Measurements from ENCODE around the gene RASA3. TPM values are rescaled to one million over a fixed set of nuclear protein-coding genes. Genes with fewer than 3 reads are reported as not detected.
"Not testable (repeated sequence)": the region's sequence is repeated elsewhere in the genome, so short reads cannot be mapped to it uniquely, and the experiment has no call there.

Gene RASA3
- total RNA-seq, 4 donors from 2014 or later: 25.0 to 43.1 (median 30.2) TPM

DNA sequence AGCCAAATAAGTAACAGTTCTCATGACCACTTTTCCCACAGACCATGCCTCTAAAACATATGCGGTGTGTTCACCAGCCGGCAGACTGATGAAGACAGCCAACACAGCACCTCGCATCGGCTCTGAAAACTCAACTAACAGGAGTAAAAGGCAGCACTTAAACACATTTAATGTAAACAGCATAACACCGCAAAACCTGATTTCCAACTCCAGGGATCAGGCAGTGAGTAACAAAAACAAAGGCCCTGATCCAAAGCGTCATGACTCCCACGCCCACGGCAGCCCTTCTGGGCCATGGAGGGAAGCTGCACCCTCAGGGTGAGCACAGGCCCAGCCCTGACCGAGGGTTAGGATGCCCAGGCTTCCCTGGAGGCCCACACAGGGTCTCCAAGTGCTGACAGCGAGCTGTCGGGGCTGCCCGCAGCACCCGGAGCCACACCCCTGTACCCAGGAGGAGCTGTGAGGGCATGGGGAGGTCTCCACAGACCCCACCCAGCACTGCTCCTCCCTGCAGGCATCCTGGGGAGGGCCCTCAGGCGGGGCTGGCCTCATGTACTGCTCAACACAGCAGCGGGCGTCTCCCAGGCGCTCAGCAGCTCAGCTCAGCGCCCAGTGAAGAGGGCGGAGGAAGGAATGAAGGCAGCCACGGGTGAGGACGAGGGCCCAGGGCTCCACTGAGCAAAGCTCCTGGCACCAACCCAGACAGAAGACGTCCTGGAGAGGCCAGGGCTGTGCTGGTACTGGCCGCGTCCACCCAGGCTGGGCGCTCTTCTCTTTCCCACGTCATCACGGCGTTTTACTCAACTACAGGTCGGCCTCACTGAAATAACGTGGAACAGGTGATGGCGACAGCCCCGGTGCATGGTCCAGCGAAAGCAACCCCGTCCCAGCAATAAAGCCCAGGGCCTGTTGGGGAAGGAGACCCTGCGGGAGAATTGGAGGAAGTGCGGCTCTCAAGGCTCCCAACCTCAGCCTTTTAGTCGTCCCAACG lies 53.7 kb downstream of the RASA3 start:
- Histone ChIP-seq H3K4me1 (peaks cover 0 to 44% (median 23%) of the 10 kb centered on the region in 3 donors), H3K36me3 (peaks cover 0 to 10% of the 10 kb centered on the region in 2 donors), H3K9me3 (no peaks in the 10 kb centered on the region), H3K27me3 (no peaks in the 10 kb centered on the region), H3K27ac (peak overlapping the region; percentile 25 to 86 (median 80)), H3K4me3 (no peak overlapping the region)
- no peak for TF ChIP-seq EP300 (IDR thresholded peaks at IDR 0.05)
- TF ChIP-seq POLR2AphosphoS5 (IDR thresholded peaks at IDR 0.05): no peak
- no peak for TF ChIP-seq POLR2A (IDR thresholded peaks at IDR 0.05)
- TF ChIP-seq, protein P1, sequence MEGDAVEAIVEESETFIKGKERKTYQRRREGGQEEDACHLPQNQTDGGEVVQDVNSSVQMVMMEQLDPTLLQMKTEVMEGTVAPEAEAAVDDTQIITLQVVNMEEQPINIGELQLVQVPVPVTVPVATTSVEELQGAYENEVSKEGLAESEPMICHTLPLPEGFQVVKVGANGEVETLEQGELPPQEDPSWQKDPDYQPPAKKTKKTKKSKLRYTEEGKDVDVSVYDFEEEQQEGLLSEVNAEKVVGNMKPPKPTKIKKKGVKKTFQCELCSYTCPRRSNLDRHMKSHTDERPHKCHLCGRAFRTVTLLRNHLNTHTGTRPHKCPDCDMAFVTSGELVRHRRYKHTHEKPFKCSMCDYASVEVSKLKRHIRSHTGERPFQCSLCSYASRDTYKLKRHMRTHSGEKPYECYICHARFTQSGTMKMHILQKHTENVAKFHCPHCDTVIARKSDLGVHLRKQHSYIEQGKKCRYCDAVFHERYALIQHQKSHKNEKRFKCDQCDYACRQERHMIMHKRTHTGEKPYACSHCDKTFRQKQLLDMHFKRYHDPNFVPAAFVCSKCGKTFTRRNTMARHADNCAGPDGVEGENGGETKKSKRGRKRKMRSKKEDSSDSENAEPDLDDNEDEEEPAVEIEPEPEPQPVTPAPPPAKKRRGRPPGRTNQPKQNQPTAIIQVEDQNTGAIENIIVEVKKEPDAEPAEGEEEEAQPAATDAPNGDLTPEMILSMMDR (IDR thresholded peaks at IDR 0.05): no peak
- WGBS, 2 donors (ENCODE audit: low coverage in 1 of 2): 43 to 77% methylated on average over 6 to 16 of the region's 38 CpGs
- ATAC-seq: peak; percentile 83

DNA sequence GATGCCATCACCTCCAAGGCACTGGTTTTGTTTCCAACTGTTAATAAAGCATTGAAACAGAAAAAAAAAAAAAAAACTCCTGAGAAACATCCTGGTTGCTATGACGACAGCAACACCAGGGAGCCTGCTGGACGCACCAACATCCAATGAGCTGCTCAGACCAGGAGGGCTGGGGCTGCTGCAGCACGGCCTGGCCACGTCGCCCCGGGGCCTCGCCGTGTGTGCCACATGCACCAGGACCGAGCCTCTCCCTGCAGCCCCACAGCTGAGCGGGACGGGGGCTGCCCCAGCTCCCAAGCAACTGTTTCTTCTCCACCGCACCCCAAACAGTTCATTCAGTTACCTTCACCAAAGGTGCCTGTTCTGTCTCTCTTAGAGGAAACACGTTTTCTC lies 54.5 kb downstream of the RASA3 start:
- H3K36me3 ChIP-seq: peaks cover 0 to 15% of the 10 kb centered on the region in 2 donors
- no peak for TF ChIP-seq POLR2AphosphoS5 (IDR thresholded peaks at IDR 0.05)
- TF ChIP-seq, protein P1 (IDR thresholded peaks at IDR 0.05): no peak
- TF ChIP-seq POLR2A (IDR thresholded peaks at IDR 0.05): no peak
- TF ChIP-seq EP300 (IDR thresholded peaks at IDR 0.05): no peak
- H3K4me1 ChIP-seq: peaks cover 0 to 44% (median 23%) of the 10 kb centered on the region in 3 donors
- WGBS, 2 donors (ENCODE audit: low coverage in 1 of 2): 20 to 38% methylated on average over 4 to 9 of the region's 13 CpGs
- H3K27ac ChIP-seq: peak overlapping the region in 3 of 4 donors; percentile 80 to 86 (median 81)
- ATAC-seq: peak; percentile 68
- H3K4me3 ChIP-seq: no peak overlapping the region
- no peaks in the 10 kb centered on the region for H3K27me3 ChIP-seq
- no peaks in the 10 kb centered on the region for H3K9me3 ChIP-seq

DNA sequence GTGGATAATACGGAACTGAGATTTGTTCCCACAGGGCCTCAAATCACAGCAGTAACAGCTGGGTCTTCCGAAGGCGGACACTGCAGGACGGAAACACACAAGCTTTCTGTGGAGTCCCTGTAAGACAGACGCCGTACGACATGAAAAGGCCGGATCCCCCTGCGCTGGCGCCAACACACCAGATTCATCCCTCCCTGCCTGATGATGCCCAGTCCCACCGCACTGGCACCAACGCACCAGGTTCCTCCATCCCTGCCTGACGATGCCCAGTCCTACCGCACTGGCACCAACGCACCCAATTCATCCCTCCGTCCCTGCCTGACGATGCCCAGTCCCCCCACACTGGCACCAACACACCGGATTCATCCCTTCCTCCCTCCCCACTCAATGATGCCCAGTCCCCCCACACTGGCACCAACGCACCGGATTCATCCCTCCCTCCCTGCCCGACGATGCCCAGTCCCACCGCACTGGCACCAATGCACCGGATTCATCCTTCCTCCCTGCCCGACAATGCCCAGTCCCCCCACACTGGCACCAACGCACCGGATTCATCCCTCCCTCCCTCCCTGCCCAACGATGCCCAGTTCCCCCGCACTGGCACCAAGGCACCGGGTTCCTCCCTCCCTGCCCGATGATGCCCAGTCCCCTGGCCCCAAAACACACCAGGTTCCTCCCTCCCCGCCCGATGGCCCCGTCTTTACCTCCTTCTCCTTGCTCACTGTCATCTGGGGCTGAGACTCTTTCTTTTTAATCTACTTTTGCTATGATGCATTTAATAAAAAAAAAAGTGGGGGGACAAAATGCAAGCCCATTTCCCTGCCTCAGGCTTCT lies 55.1 kb downstream of the RASA3 start:
- no peaks in the 10 kb centered on the region for H3K27me3 ChIP-seq
- H3K36me3 ChIP-seq: peaks cover 0 to 22% of the 10 kb centered on the region in 2 donors
- no peak for ATAC-seq
- H3K9me3 ChIP-seq: no peaks in the 10 kb centered on the region
- 67 to 84% methylated on average over 23 to 24 of the region's 34 CpGs for WGBS, 2 donors (ENCODE audit: low coverage in 1 of 2)
- H3K27ac ChIP-seq: peak overlapping the region in 3 of 4 donors; percentile 80 to 86 (median 81)
- TF ChIP-seq POLR2A (IDR thresholded peaks at IDR 0.05): no peak
- TF ChIP-seq, protein P1 (IDR thresholded peaks at IDR 0.05): no peak
- no peak for TF ChIP-seq POLR2AphosphoS5 (IDR thresholded peaks at IDR 0.05)
- no peak for TF ChIP-seq EP300 (IDR thresholded peaks at IDR 0.05)
- H3K4me3 ChIP-seq: no peak overlapping the region
- H3K4me1 ChIP-seq: peaks cover 0 to 39% (median 23%) of the 10 kb centered on the region in 3 donors

DNA sequence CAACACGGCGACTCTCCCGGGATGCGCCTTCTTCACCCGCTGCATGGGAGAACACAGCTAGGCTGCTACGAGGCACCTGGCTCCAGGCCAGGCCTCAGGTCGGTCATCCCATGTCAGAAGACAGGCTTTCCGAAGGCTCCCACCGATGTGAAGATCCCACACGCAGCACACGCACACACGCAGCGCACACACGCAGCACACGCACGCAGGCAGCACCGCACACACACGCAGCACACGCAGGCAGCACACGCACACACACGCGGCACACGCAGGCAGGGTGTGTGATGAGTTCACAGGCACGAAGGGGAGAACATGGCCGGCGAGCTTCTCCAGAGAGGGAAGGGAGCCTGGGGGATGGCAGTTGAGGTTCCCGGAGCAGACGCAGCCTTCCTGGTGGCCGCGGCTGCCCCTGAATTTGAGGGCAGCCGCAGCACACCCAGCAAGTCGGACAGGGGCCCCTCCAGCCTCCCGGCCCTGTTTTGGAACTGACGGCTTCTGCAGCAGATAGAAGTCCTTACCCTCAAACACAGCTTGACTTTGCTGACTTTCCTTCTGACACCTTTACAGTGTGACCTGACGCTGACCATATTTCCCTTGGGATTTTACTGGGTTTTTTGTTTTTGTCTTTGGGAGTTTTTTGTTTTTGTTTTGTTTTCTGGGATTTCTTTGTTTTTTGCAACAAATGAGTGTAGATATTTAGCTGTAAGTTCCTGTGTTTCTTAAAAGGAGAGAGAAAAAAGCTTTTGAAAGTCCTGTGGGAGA lies 55.9 kb downstream of the RASA3 start:
- H3K9me3 ChIP-seq: no peaks in the 10 kb centered on the region
- 80 to 90% methylated on average over 2 to 4 of the region's 35 CpGs for WGBS, 2 donors (ENCODE audit: low coverage in 1 of 2)
- H3K36me3 ChIP-seq: peaks cover 0 to 23% of the 10 kb centered on the region in 2 donors
- ATAC-seq: no peak
- TF ChIP-seq POLR2A (IDR thresholded peaks at IDR 0.05) (no peak), EP300 (IDR thresholded peaks at IDR 0.05) (no peak), POLR2AphosphoS5 (IDR thresholded peaks at IDR 0.05) (no peak)
- TF ChIP-seq, protein P1 (IDR thresholded peaks at IDR 0.05): no peak
- peaks cover 0 to 47% (median 23%) of the 10 kb centered on the region in 3 donors for H3K4me1 ChIP-seq
- H3K27ac ChIP-seq: peak overlapping the region in 2 of 4 donors; percentile 19 to 81
- H3K4me3 ChIP-seq: no peak overlapping the region
- H3K27me3 ChIP-seq: no peaks in the 10 kb centered on the region

DNA sequence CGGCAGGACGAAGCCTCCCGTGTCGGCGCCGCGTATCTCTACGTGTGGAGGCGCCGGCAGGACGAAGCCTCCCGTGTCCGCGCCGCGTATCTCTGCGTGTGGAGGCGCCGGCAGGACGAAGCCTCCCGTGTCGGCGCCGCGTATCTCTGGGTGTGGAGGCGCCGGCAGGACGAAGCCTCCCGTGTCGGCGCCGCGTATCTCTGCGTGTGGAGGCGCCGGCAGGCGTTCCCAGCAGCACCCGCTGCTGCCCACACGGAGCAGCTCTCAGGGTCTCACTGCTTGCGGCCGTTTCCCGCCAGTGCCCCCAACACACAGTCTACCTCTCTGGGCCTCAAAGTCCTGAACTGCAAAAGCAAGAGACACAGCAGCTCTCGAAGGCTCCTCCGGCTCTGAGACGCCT lies 56.6 kb downstream of the RASA3 start:
- not testable (repeated sequence) for H3K9me3 ChIP-seq, H3K27ac ChIP-seq, H3K27me3 ChIP-seq, ATAC-seq, H3K4me3 ChIP-seq
- H3K4me1 ChIP-seq: peaks cover 0 to 50% (median 23%) of the 10 kb centered on the region in 3 donors
- H3K36me3 ChIP-seq: peaks cover 0 to 23% of the 10 kb centered on the region in 2 donors
- 97% methylated on average over 7 of the region's 45 CpGs; no CpG with 5 or more reads in 1 of the 2 donors for WGBS, 2 donors (ENCODE audit: low coverage in 1 of 2)

Data from gastroesophageal sphincter (tissue), 4 donors.